Amygdala (tissue), 56 donors: ENCODE measurements around the gene HAND1.

Experiments used
- DNase-seq, 56 donors: peaks; one replicate each; lab custom pipeline; 2025; lab: John Stamatoyannopoulos, UW

HAND1 gene

GRCh38 chr5:154479944-154480750, 2.1 kb upstream of the HAND1 start:
- no peak for DNase-seq

GRCh38 chr5:154479160-154479943, 1.3 kb upstream of the HAND1 start:
- DNase-seq, result no peak

GRCh38 chr5:154478752-154479159, 729 bp upstream of the HAND1 start:
- DNase-seq, result no peak

GRCh38 chr5:154477382-154478223, 424 bp downstream of the HAND1 start:
- no peak for DNase-seq

GRCh38 chr5:154476354-154477205, 1.4 kb downstream of the HAND1 start:
- DNase-seq, result no peak

GRCh38 chr5:154475591-154476353, 2.3 kb downstream of the HAND1 start:
- no peak for DNase-seq

- no peak for DNase-seq
Observed at GRCh38 chr5:154474396-154475334, 3.4 kb downstream of the HAND1 start.

GRCh38 chr5:154473581-154474283, 4.3 kb downstream of the HAND1 start:
- DNase-seq, result no peak

- DNase-seq, result no peak
Observed at GRCh38 chr5:154472871-154473580, 5.0 kb downstream of the HAND1 start.

- no peak for DNase-seq
Observed at GRCh38 chr5:154470947-154471870, 6.8 kb downstream of the HAND1 start.

- DNase-seq, result no peak
Observed at GRCh38 chr5:154470137-154470536, 7.9 kb downstream of the HAND1 start.

GRCh38 chr5:154467655-154468354, 10.2 kb downstream of the HAND1 start:
- DNase-seq, result peak in 51 of 56 donors; percentile 4 to 83 (median 31)

GRCh38 chr5:154466671-154467070, 11.4 kb downstream of the HAND1 start:
- DNase-seq, result no peak

- DNase-seq, result no peak
Observed at GRCh38 chr5:154466147-154466546, 11.9 kb downstream of the HAND1 start.

- no peak for DNase-seq
Observed at GRCh38 chr5:154465169-154465568, 12.9 kb downstream of the HAND1 start.
